HG03521 (cell line): ENCODE measurements around the gene LAMA3.

Experiments
- ATAC-seq: cut with Tn5 transposase; IDR thresholded peaks from one replicate; pipeline ENCODE4 v1.9.1; 2021; ENCODE audit warnings: mild to moderate bottlenecking, moderate library complexity; ENCODE audit not compliant: unreplicated experiment

The LAMA3 gene

DNA sequence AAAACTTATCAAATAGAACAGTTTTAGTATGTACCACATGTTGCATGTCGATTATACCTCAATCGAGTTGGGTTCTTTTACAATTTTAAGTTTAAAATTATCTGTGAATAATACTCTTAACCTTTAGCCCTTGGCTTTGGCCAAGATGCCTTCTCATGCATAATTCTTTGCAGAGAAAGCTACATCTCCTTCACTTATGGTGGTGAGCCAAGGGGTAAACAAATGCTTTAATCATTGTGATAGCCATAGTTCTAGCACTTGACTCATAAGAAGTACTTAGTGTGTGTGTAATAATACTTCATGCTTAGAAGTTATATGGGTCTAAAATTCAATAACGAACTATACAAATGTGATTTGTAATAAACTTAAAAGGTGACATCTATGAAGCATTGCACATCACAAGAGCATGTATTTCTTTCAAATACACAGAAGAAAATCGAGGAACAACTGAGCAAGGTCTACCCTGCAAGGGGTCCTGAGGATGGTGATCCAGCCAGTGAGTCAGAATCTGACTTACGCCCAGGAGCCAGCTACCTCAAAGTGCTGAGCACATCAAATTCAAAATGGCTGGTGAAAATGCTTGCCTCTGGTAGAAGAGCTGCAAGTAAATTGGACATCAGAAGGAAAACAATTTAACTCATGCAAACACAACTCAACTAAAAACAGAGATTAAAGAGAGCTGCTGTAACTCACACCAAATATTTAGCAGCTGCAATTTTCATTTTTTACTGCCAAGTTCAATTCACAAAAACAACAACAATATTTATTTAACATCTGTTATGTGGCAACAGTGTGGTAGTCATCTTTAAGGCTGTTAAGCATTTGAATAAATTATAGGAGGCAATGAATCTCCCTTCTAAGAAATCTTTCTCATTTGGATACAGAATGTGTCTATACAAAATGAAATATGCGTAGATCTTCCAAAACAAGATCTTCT is 301.5 kb downstream of the LAMA3 start:
- no peak for ATAC-seq

DNA sequence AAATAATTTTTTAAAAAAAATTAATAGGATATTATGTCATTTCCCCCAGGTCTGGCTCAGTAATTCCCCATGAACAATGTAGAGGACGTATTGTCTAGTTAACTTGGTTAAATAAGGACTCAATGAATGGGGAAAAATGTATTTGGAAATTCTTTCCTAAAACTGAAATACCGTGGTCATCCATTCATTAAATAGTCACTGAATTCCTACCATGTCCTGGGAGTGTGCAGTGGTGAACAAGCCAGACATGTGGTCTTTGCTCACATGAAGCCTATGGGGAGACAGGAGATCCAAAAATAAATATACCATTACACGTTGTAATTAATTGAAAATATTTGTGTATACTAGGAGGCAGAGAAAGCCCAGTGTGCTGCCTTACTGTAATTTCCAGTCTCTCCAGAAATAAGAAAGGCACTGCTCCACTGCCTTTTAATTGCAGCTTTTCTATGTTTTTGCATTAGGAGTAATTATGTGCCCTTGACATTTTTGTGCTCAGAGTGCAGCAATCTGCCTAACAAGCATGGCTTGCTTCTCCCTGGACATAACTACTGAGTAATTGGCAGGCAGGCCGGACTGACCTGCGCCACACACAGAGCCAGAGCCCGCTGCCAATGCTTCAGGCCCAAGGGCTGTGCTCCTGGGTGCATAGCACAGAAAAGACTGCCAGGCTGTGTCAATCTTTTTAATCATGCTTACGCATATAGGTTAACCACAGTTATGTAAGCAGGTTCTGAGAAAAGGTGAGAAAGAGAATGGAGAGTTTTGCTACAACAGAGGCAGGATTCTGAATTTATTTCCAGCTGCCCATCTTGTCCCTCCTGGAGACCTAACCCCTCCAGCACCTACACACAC is 303.1 kb downstream of the LAMA3 start:
- ATAC-seq = no peak

DNA sequence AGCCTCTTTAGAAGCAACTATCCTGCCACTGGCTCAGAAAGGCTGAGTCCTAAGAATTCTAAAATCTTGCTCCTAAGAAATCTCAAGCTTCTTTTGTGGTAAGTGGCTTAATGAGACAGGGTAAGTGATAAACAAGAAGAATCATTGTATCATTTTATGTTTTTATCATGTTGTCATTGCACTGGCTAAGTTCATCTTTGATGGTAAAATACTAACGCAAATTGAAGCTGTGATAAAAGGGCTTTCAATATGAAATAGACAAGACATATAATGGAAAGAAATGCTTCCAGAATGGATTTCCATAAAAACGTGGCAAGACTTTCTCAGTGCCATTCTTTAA is 303.7 kb downstream of the LAMA3 start:
- ATAC-seq = no peak

DNA sequence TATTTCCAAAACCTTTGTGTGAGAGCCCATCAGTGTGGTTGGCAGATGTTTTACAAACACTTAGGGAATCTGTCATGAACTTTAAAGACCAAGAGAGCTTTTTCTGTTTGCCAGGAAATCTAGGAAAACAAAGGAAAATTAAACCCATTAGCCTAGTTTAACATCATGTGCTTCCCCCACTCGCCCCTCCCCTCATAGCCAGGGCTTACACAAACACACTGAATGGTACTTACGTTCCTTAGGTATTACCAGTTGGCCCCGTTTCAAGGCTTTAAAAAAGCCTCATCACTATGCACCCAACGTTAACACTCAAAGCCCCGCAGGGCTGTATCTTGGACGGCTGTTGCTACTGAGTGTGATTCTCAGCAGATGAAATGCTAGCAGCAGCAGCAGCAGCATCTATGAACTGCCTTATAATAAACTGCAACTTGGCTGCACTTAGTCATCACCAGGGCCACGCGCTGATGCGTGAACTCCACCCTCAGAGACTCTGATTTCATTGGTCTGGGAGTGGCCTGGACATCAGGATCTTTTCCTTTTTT is 305.2 kb downstream of the LAMA3 start:
- no peak for ATAC-seq

DNA sequence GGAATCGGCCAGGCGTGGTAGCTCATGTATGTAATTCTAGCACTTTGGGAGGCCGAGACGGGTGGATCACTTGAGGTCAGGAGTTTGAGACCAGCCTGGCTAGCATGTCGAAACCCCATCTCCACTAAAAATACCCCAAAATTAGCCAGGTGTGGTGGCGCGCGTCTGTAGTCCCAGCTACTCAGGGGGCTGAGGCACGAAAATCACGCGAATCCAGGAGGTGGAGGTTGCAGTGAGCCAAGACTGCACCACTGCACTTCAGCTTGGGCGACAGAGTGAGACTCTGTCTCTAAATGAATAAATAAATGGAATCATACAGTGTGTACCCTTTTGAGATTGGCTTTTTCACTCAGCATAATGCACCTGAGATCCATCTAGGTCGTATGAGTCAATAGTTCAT is 305.9 kb downstream of the LAMA3 start:
- ATAC-seq = no peak

DNA sequence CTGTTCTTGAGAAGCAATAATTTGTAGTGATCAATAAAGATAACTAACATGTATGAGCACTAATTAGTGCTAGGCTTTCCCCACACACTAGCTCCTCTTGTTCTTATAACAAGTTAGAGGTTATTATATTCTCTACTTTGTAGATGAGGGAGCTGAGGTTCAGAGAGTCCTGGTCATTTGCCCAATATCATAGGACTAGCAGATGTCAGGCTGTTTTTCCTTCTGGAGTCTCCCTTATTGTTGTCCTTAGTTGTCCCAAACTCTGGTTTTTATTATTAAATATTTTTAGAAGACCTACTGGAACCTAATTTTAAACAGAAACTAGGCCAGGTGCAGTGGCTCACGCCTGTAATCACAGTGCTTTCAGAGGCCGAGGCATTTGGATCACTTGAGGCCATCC is 308.8 kb downstream of the LAMA3 start:
- no peak for ATAC-seq

DNA sequence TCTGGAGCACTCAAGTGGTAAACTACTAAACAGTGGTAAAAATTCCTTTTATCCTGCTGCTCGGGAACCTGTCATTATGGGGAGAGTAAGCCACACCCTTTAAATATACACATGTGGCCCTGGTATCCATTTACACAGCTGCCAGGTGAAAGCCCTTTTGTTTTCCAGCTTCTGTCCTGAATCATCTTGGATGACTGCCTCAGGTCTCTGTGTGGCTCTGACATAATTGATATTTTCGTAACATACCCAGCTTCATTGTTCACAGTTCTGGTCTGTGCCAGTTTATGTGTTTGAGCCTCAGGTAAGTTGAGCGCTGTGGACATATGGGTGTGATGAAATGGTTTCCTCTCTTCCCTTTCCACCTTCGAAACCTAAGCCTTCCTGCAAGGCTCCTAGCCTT is 309.6 kb downstream of the LAMA3 start:
- ATAC-seq = no peak

DNA sequence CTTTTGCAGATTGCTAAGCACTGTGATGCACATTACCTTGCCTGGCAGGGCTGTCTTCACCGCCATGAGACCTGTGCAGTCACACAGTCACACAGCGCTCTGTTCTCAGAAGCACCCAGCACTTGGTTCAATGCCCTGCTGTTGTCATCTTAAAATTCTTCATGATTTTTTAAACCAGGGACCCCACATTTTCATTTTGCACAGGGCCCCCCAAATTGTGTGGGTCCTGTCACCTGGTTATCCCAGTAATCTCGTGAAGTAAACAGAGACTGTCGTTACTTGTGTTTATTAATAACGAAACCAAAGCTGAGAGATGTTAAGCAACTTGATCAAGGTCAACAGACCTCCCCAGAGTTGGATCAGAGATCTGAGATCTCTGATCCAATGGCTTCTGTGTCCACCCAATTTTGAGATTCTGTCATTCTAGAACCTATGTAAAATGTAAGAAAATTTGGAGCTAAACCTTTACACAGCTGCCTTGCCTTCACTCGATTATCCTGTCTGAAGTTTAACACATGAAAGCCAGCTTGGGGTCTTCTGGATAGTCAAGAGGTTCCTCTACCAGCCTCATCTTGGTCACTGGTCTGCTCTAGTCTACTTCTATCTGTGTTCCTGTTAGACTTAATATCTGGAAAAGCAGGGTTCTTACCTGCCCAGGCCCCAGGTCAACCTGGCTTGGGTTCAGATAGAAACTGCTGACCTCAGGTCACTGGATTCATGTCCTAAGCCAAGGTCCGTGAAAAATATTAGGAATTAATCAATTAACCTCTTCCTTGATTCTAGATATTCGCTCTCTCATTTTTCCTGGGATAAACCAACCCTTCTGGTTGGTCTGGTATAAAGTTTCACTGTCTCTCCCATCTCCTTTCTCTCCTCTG is 311.6 kb downstream of the LAMA3 start:
- no peak for ATAC-seq

DNA sequence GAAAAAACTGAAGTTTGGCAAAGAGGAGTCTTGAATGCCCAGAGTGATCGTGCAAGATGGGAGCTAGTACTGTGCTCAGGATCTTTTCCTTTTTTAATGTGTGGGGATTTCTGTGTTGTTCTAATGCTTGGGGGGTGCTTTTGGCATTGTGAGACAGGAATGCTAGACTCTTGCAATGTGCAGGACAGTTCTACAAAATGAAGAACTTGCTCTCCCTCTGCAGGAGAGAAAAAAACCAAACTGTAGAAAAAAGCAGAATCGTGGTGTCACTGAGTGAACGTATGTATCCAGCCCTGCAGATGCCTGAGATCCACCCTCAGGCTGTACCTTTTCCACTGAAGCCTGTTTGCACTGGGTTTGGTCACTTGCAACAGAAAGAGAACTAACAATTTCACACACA is 313.2 kb downstream of the LAMA3 start:
- no peak for ATAC-seq

DNA sequence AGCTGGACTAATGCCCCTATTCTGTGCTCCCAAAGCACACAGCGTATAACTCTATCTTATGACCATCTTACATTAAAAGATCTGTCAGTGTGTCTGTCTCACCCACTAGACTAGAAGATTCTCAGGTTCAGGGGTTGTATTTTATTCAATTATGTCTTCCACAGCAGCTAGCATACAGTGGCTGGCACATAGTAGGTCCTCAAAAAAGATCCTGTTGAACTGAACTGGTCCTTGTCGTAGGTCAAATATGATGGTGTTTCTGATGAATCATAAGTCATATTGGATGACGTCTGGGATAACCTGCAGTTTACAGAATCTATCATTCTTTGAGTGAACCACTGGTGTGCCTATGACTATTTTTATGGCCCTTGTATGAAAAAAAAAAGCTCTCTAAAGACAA is 314.0 kb downstream of the LAMA3 start:
- ATAC-seq = no peak

DNA sequence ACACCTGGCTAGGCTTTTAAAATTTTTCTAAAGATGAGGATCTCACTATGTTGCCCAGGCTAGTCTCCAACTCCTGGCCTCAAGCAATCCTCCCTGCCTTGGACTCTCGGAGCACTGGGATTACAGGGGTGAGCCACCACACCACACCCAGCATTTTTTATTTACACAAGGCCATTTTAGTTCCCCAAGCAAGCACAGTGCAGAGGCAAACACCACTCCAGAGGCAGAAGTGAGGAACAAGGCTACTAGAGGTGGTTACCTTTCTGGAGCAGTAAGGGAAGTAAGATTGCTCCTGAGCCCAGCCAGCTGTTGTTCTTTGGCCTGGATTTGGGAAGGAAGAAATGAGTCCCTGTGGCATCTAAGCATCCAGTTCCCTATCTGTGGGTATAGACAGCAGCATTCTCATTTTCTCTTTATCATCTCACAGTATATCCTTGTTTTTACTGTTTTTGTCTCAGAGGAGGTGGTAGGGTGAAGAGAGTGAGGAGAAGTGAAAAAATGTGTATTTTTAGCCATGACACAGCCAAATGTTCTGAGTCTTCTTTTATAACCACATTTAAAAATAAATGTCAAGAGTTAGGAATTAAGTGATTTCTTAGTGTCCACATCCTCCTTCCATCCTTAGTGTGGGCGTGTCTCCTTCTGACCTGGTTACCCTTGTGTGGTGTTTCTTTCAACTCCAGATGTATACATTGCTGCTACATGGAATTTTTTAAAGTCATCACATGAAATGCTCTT is 314.8 kb downstream of the LAMA3 start:
- no peak for ATAC-seq
